BLaER1 treated with 17β-estradiol and CSF1 and Interleukin-3, amounts not matched to agents 10 nM and 100 nM (cell line): Measurements from ENCODE around the gene WDHD1.
"Not testable (repeated sequence)": the region's sequence is repeated elsewhere in the genome, so short reads cannot be mapped to it uniquely, and the experiment has no call there.

ENCODE experiments used
- H3K27ac ChIP-seq, 11 experiments: shearing (Covaris generic); formaldehyde crosslinking; 2 replicates each; pipeline ENCODE4 v1.8.1; 2022
- H3K27me3 ChIP-seq, 11 experiments: shearing (Covaris generic); formaldehyde crosslinking; 2 replicates each; pipeline ENCODE4 v1.8.1; 2022
- H3K36me3 ChIP-seq, 11 experiments: shearing (Covaris generic); formaldehyde crosslinking; 2 replicates each; pipeline ENCODE4 v1.8.1; 2022
- H3K4me1 ChIP-seq, 10 experiments: shearing (Covaris generic); formaldehyde crosslinking; 2 replicates each; pipeline ENCODE4 v1.8.1; 2022
- H3K4me2 ChIP-seq, 11 experiments: shearing (Covaris generic); formaldehyde crosslinking; 2 replicates each; pipeline ENCODE4 v1.8.1; 2022
- H3K4me3 ChIP-seq, 10 experiments: shearing (Covaris generic); formaldehyde crosslinking; 2 replicates each; pipeline ENCODE4 v1.8.1; 2022
- H3K9ac ChIP-seq, 11 experiments: shearing (Covaris generic); formaldehyde crosslinking; 2 replicates each; pipeline ENCODE4 v1.8.1; 2022
- H3K9me3 ChIP-seq, 11 experiments: shearing (Covaris generic); formaldehyde crosslinking; replicated peaks in 1 of 11; 2 replicates each; pipeline ENCODE4 v1.8.1; 2022
- H4K20me1 ChIP-seq, 11 experiments: shearing (Covaris generic); formaldehyde crosslinking; 2 replicates each; pipeline ENCODE4 v1.8.1; 2022
- Cebpa-rat ChIP-seq, 11 experiments: shearing (Covaris generic); IDR thresholded peaks; 2 replicates each; pipeline ENCODE4 v1.8.1; 2022

Gene WDHD1

GRCh38 chr14:55052269-55052930 lies 25.5 kb upstream of the WDHD1 start:
- no peaks in the 10 kb centered on the region for H3K27me3 ChIP-seq
- peaks cover 19 to 52% (median 25%) of the 10 kb centered on the region in 10 experiments for H3K4me1 ChIP-seq
- H3K4me2 ChIP-seq: peak overlapping the region; percentile 80 to 99 (median 88)
- H3K9ac ChIP-seq: peak overlapping the region; percentile 95 to 100 (median 99)
- peaks cover 41 to 56% (median 54%) of the 10 kb centered on the region in 11 experiments for H4K20me1 ChIP-seq
- H3K27ac ChIP-seq: peak overlapping the region; percentile 96 to 100 (median 99)
- peak overlapping the region; percentile 86 to 97 (median 94) for H3K4me3 ChIP-seq
- no peak for TF ChIP-seq Cebpa-rat (IDR thresholded peaks at IDR 0.05)
- no peaks in the 10 kb centered on the region for H3K9me3 ChIP-seq
- peaks cover 21 to 49% (median 45%) of the 10 kb centered on the region in 11 experiments for H3K36me3 ChIP-seq

GRCh38 chr14:55051423-55052268 lies 24.7 kb upstream of the WDHD1 start, which contains the start of gene MAPK1IP1L:
MAPK1IP1L (plus strand) TSS chr14:55051647; CDS start chr14:55061684, 10,037 bp downstream.
- Histone ChIP-seq H3K27me3 (no peaks in the 10 kb centered on the region), H3K27ac (peak within 1 kb of the TSS; percentile 96 to 100 (median 99)), H3K4me3 (peak within 1 kb of the TSS; percentile 86 to 97 (median 94)), H3K36me3 (peaks cover 19 to 47% (median 38%) of the 10 kb centered on the region in 11 experiments), H3K9me3 (no peaks in the 10 kb centered on the region), H3K4me2 (peak within 1 kb of the TSS; percentile 80 to 99 (median 88)), H3K4me1 (peaks cover 19 to 52% (median 25%) of the 10 kb centered on the region in 10 experiments), H3K9ac (peak within 1 kb of the TSS; percentile 95 to 100 (median 99)), H4K20me1 (peaks cover 33 to 48% (median 47%) of the 10 kb centered on the region in 11 experiments)
- TF ChIP-seq Cebpa-rat (IDR thresholded peaks at IDR 0.05): no peak

GRCh38 chr14:55051165-55051422 lies 24.2 kb upstream of the WDHD1 start:
- no peak for TF ChIP-seq Cebpa-rat (IDR thresholded peaks at IDR 0.05)
- Histone ChIP-seq H3K9ac (peak overlapping the region; percentile 95 to 100 (median 99)), H3K27me3 (no peaks in the 10 kb centered on the region), H3K4me1 (peaks cover 19 to 52% (median 25%) of the 10 kb centered on the region in 10 experiments), H3K9me3 (no peaks in the 10 kb centered on the region), H3K27ac (peak overlapping the region; percentile 96 to 100 (median 99)), H4K20me1 (peaks cover 28 to 43% (median 41%) of the 10 kb centered on the region in 11 experiments), H3K4me3 (peak overlapping the region; percentile 86 to 97 (median 94)), H3K36me3 (peaks cover 19 to 42% (median 32%) of the 10 kb centered on the region in 11 experiments), H3K4me2 (peak overlapping the region; percentile 51 to 97 (median 83))

- H4K20me1 ChIP-seq: peaks cover 10 to 23% (median 20%) of the 10 kb centered on the region in 11 experiments; a peak in 20 of 22 replicates
- H3K9me3 ChIP-seq: no peaks in the 10 kb centered on the region
- H3K4me2 ChIP-seq: no peak overlapping the region
- no peak overlapping the region for H3K27ac ChIP-seq
- no peaks in the 10 kb centered on the region for H3K27me3 ChIP-seq
- peaks cover 19 to 35% (median 23%) of the 10 kb centered on the region in 10 experiments for H3K4me1 ChIP-seq
- H3K4me3 ChIP-seq: no peak overlapping the region
- TF ChIP-seq Cebpa-rat (IDR thresholded peaks at IDR 0.05): no peak
- H3K36me3 ChIP-seq: peaks cover 17 to 37% (median 26%) of the 10 kb centered on the region in 11 experiments
- no peak overlapping the region for H3K9ac ChIP-seq
Measured at GRCh38 chr14:55048900-55049436, 22.1 kb upstream of the WDHD1 start.

- no peak overlapping the region for H3K4me3 ChIP-seq
- peak in 1 of 11 experiments; percentile 41; a peak in 1 of 22 replicates for TF ChIP-seq Cebpa-rat (IDR thresholded peaks at IDR 0.05)
- H3K9ac ChIP-seq: no peak overlapping the region
- no peaks in the 10 kb centered on the region for H3K27me3 ChIP-seq
- no peaks in the 10 kb centered on the region for H3K9me3 ChIP-seq
- peaks cover 26 to 45% (median 29%) of the 10 kb centered on the region in 11 experiments for H3K36me3 ChIP-seq
- peaks cover 3 to 21% (median 5%) of the 10 kb centered on the region in 11 experiments; a peak in 18 of 22 replicates for H4K20me1 ChIP-seq
- H3K4me1 ChIP-seq: peaks cover 8 to 20% (median 11%) of the 10 kb centered on the region in 10 experiments; a peak in 19 of 20 replicates
- no peak overlapping the region for H3K27ac ChIP-seq
- H3K4me2 ChIP-seq: no peak overlapping the region
Measured at GRCh38 chr14:55047301-55048053, 20.6 kb upstream of the WDHD1 start.

- Histone ChIP-seq H3K27ac (no peak overlapping the region), H4K20me1 (peaks cover 0 to 33% (median 10%) of the 10 kb centered on the region in 11 experiments; a peak in 12 of 22 replicates), H3K9ac (no peak overlapping the region), H3K4me2 (no peak overlapping the region), H3K36me3 (peaks cover 27 to 59% (median 46%) of the 10 kb centered on the region in 11 experiments), H3K27me3 (no peaks in the 10 kb centered on the region), H3K4me1 (peaks cover 0 to 8% (median 0%) of the 10 kb centered on the region in 10 experiments; a peak in 5 of 20 replicates), H3K4me3 (no peak overlapping the region), H3K9me3 (no peaks in the 10 kb centered on the region)
- TF ChIP-seq Cebpa-rat (IDR thresholded peaks at IDR 0.05): no peak
Measured at GRCh38 chr14:55045087-55045486, 18.2 kb upstream of the WDHD1 start.

- H3K4me2 ChIP-seq: no peak overlapping the region
- no peak overlapping the region for H3K27ac ChIP-seq
- peaks cover 0 to 48% (median 18%) of the 10 kb centered on the region in 11 experiments; a peak in 14 of 22 replicates for H4K20me1 ChIP-seq
- H3K9ac ChIP-seq: no peak overlapping the region
- TF ChIP-seq Cebpa-rat (IDR thresholded peaks at IDR 0.05): no peak
- no peaks in the 10 kb centered on the region for H3K9me3 ChIP-seq
- H3K4me1 ChIP-seq: no peaks in the 10 kb centered on the region
- no peaks in the 10 kb centered on the region for H3K27me3 ChIP-seq
- no peak overlapping the region for H3K4me3 ChIP-seq
- peaks cover 42 to 75% (median 60%) of the 10 kb centered on the region in 11 experiments for H3K36me3 ChIP-seq
Measured at GRCh38 chr14:55043528-55043927, 16.6 kb upstream of the WDHD1 start.

GRCh38 chr14:55038708-55039107 lies 11.8 kb upstream of the WDHD1 start:
- peaks cover 73 to 99% (median 90%) of the 10 kb centered on the region in 11 experiments for H3K36me3 ChIP-seq
- no peaks in the 10 kb centered on the region for H3K27me3 ChIP-seq
- no peak for TF ChIP-seq Cebpa-rat (IDR thresholded peaks at IDR 0.05)
- peaks cover 0 to 60% (median 19%) of the 10 kb centered on the region in 11 experiments; a peak in 14 of 22 replicates for H4K20me1 ChIP-seq
- peak overlapping the region in 1 of 11 experiments; percentile 11; a peak in 1 of 22 replicates for H3K9ac ChIP-seq
- peaks cover 0 to 26% (median 21%) of the 10 kb centered on the region in 11 experiments; a peak in 19 of 22 replicates for H3K9me3 ChIP-seq
- H3K4me3 ChIP-seq: no peak overlapping the region
- no peak overlapping the region for H3K4me2 ChIP-seq
- no peaks in the 10 kb centered on the region for H3K4me1 ChIP-seq
- no peak overlapping the region for H3K27ac ChIP-seq

- not testable (repeated sequence) for H3K4me2 ChIP-seq, H3K27ac ChIP-seq, H3K4me3 ChIP-seq, H3K27me3 ChIP-seq, H3K4me1 ChIP-seq
- Histone ChIP-seq H4K20me1 (peaks cover 0 to 56% (median 18%) of the 10 kb centered on the region in 11 experiments; a peak in 14 of 22 replicates), H3K36me3 (peaks cover 70 to 99% (median 88%) of the 10 kb centered on the region in 11 experiments), H3K9ac (peak overlapping the region in 1 of 11 experiments; percentile 11; a peak in 1 of 22 replicates), H3K9me3 (peaks cover 0 to 26% (median 21%) of the 10 kb centered on the region in 11 experiments; a peak in 19 of 22 replicates)
Measured at GRCh38 chr14:55037995-55038394, 11.1 kb upstream of the WDHD1 start.
